Progenitor cell of endocrine pancreas (in vitro differentiated cells): Measurements from ENCODE around the gene NRP1. TPM values are rescaled to one million over a fixed set of nuclear protein-coding genes. Genes with fewer than 3 reads are reported as not detected.

Experiments used
- DNase-seq: peaks from one replicate; pipeline ENCODE4 v3.0.0; 2021; ENCODE audit warnings: low spot score; ENCODE audit not compliant: unreplicated experiment
- H3K27ac Mint-ChIP-seq: 2 replicates; pipeline ENCODE4 v1.8.0; 2021; ENCODE audit warnings: mild to moderate bottlenecking, moderate library complexity, mixed read lengths
- H3K27me3 Mint-ChIP-seq: 2 replicates; pipeline ENCODE4 v1.8.0; 2021; ENCODE audit warnings: mixed read lengths
- H3K36me3 Mint-ChIP-seq: 2 replicates; pipeline ENCODE4 v1.8.0; 2022; ENCODE audit warnings: mixed read lengths; ENCODE audit not compliant: insufficient read depth
- H3K4me1 Mint-ChIP-seq: 2 replicates; pipeline ENCODE4 v1.8.0; 2021; ENCODE audit warnings: low read depth, mixed read lengths
- H3K4me3 Mint-ChIP-seq: 2 replicates; pipeline ENCODE4 v1.8.0; 2021; ENCODE audit warnings: low read depth, mild to moderate bottlenecking, moderate library complexity, mixed read lengths
- H3K9me3 Mint-ChIP-seq: 2 replicates; pipeline ENCODE4 v1.8.0; 2021; ENCODE audit warnings: low read depth, mixed read lengths
- CTCF ChIP-seq: fragments of 200-600 bp; sonication (generic); IDR thresholded peaks from one replicate; pipeline ENCODE4 v1.5.0; 2021; ENCODE audit warnings: antibody characterized with exemption, mild to moderate bottlenecking; ENCODE audit not compliant: unreplicated experiment
- total RNA-seq: library from RNA; stranded (reverse); gene quantifications from 2 replicates; pipeline ENCODE4 v1.2.1, GENCODE V29; 2021

NRP1 gene
- total RNA-seq, 1 donor from 2014 or later: 33.4 TPM

DNA sequence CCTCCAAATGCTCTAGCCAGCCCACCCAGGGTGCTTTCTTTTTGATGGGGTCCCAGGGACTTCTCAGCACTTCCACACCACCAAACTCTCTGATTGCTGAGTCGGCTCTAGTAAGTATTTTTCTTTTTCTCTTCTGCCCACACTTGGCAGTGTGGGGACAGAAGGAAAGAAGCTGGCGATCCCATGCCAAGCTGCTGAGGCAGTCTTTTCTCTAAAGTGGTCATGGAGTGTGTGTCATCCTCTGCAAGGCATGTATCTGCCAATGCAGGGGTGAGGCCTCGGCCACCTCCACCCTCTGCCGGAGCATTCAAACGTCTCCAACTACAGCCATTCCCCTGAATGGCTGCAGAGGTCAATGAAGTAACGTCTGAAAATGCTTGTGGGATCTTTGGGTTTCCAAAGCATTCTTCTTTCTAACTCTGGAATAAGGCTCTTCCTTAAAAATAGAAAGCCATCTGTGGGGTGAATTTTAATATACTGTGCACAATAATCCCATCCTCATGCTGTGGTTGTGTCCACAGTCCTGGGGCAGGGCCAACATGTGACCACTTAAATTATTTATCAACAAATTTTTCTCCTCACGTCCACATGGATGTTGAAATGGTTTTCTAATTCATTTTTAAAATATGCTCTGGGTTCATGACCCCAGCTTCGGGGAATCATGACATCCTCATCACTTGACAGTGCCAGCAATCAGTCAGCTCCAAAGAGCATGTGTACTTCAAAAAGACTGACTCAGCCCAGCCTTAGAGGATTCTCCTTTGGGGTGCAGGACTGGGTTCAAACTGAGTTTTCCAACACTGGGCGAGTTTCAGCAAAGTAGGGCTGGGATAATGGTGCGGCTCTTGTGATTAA is 205.1 kb downstream of the NRP1 start:
- Mint-ChIP-seq H3K27ac (peak overlapping the region; percentile 8), H3K4me1 (peaks cover 3% of the 10 kb centered on the region)

DNA sequence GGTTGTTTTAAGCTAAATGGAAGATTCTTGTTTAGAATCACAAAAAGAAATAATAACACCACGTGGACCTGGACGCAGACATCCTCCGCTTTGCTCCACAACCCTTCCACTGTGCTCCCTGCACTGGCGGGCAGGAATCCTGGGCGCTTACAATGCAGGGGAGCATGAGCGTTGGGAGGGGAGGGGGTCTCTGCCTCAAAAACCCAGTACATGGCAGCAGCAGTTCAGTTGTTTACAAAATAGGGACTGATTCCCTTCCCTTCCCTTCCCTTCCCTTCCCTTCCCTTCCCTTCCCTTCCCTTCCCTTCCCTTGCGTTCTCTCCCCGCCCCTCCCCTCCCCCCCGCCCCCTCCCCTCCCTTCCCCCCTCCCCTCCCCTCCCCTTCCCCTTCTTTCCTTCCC is 206.8 kb downstream of the NRP1 start:
- Mint-ChIP-seq H3K27me3 (peaks cover 2% of the 10 kb centered on the region), H3K4me1 (peaks cover 3% of the 10 kb centered on the region), H3K36me3 (no peaks in the 10 kb centered on the region), H3K4me3 (no peak overlapping the region), H3K9me3 (no peaks in the 10 kb centered on the region), H3K27ac (no peak overlapping the region)
- no peak for DNase-seq
- TF ChIP-seq CTCF: no peak

More for the DNA sequence above, 205.1 kb downstream of the NRP1 start:
- H3K27me3 Mint-ChIP-seq: no peaks in the 10 kb centered on the region
- H3K36me3 Mint-ChIP-seq: no peaks in the 10 kb centered on the region
- no peak for TF ChIP-seq CTCF
- no peak for DNase-seq
- no peak overlapping the region for H3K4me3 Mint-ChIP-seq
- no peaks in the 10 kb centered on the region for H3K9me3 Mint-ChIP-seq
